ENCODE data around the gene FKBP5. TPM values are rescaled to one million over a fixed set of nuclear protein-coding genes. Genes with fewer than 3 reads are reported as not detected.

Gene FKBP5
- total and polyA plus RNA-seq, 2 donors (not counting 3 experiments of a cell fraction or from before 2014, with no cell fraction given), result 16.7 to 56.8 TPM

DNA sequence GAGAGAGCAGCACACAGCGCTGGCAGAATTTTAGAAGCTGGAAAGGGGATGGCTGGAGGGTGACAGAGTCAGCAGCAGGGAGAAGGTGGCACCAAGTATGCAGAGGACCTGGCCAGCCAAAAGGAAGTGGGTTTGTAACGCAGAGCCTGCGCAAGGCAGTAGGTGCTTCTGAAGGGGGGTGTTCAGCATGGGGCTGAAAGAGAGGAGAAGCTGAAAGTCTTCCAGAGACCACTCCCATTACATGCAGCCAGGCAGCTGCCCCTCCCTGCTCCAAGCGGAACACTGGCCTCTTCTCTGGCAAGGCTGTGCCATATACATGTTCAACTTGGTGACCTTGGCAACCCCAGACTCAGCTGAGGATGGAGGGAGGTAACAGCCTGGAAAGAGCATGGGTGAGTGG is 133.9 kb downstream of the FKBP5 start:
- BruUV-seq (replicated peaks), result no TSS peak
- POLR2A ChIA-PET, result no interaction called here

GRCh38 chr6:35553315-35553714 is 135.4 kb downstream of the FKBP5 start:
- H3K4me1 ChIP-seq (ENCODE audit: control insufficient read depth, extremely low read depth, insufficient read depth, low read length), result no peaks in the 10 kb centered on the region
- H3K9ac ChIP-seq (replicated peaks; ENCODE audit: extremely low read depth, insufficient read depth, low read length), result no peak overlapping the region
- intact Hi-C loops (cut with micrococcal nuclease) (no loop called here), dilution Hi-C loops (cut with MboI; ENCODE audit: extremely low pct_ligation_motif_present, low sequenced_read_pairs) (no loop called here)
- FAIRE-seq, result no peak
- POLR2A ChIA-PET, result no interaction called here
- H3K9me1 ChIP-seq (replicated peaks; ENCODE audit: control insufficient read depth, extremely low read depth, insufficient read depth, low read length), result no peaks in the 10 kb centered on the region
- no peak overlapping the region for H2AFZ ChIP-seq (ENCODE audit: low read depth, low read length)
- TF ChIP-seq POLR2A (IDR thresholded peaks at IDR 0.05; ENCODE audit: low read depth, low read length) (no peak), CTCF (IDR thresholded peaks at IDR 0.05; ENCODE audit: extremely low read depth in 1 of 2, insufficient read depth in 1 of 2, low read depth in 1 of 2, low read length in 2 of 2) (no peak), JUN (IDR thresholded peaks at IDR 0.05; ENCODE audit: borderline replicate concordance, insufficient read depth, insufficient read length, low read depth) (no peak), EZH2 (IDR thresholded peaks at IDR 0.05; ENCODE audit: borderline replicate concordance, low read depth, low read length, severe bottlenecking) (no peak), POLR2AphosphoS5 (IDR thresholded peaks at IDR 0.05; ENCODE audit: insufficient read depth, low read depth, low read length) (no peak), FOS (IDR thresholded peaks at IDR 0.05; ENCODE audit: borderline replicate concordance, insufficient read depth, low read length) (no peak), MYC (IDR thresholded peaks at IDR 0.05; ENCODE audit: low read depth, low read length) (no peak), GATA2 (IDR thresholded peaks at IDR 0.05; ENCODE audit: insufficient read depth, insufficient read length, low read depth, low read length) (no peak)
- TF ChIP-seq, protein P1, sequence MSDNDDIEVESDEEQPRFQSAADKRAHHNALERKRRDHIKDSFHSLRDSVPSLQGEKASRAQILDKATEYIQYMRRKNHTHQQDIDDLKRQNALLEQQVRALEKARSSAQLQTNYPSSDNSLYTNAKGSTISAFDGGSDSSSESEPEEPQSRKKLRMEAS (IDR thresholded peaks at IDR 0.05; ENCODE audit: insufficient read depth, insufficient read length), result no peak
- no peaks in the 10 kb centered on the region for H3K79me2 ChIP-seq (ENCODE audit: control insufficient read depth, insufficient read depth, low read length)
- peaks cover 0 to 2% of the 10 kb centered on the region in 2 experiments for H3K27me3 ChIP-seq (ENCODE audit: control insufficient read depth in 2 of 2, insufficient read depth in 2 of 2, low read length in 2 of 2)
- no peaks in the 10 kb centered on the region for H3K9me3 ChIP-seq (replicated peaks; ENCODE audit: control insufficient read depth, insufficient read depth, low read length)
- no peaks in the 10 kb centered on the region for H4K20me1 ChIP-seq (replicated peaks; ENCODE audit: control insufficient read depth, extremely low read depth, insufficient read depth, low read length)
- CTCF ChIA-PET, result interaction anchor here (1.3 to 5.4 kb wide), 7 partner anchors 8 to 30 kb away, joined by 3 to 85 read pairs (median 11); no protein-coding TSS in a partner anchor
- DNase-seq (ENCODE audit: low read depth, low spot score), result no peak
- H3K4me2 ChIP-seq (ENCODE audit: insufficient read depth, low read length), result no peak overlapping the region
- H3K27ac ChIP-seq (ENCODE audit: insufficient read depth, low read depth, low read length), result no peak overlapping the region
- no peaks in the 10 kb centered on the region for H3K36me3 ChIP-seq (ENCODE audit: control insufficient read depth in 2 of 2, extremely low read depth in 1 of 2, insufficient read depth in 2 of 2, low read length in 2 of 2)
- no TSS peak for BruUV-seq (replicated peaks)
- H3K4me3 ChIP-seq (replicated peaks in 1 of 3; ENCODE audit: insufficient read depth in 1 of 3, low read depth in 1 of 3, low read length in 3 of 3), result no peak overlapping the region

More for the DNA sequence above, 133.9 kb downstream of the FKBP5 start:
- Histone ChIP-seq H3K27me3 (ENCODE audit: control insufficient read depth in 2 of 2, insufficient read depth in 2 of 2, low read length in 2 of 2) (peaks cover 2% of the 10 kb centered on the region in 2 experiments), H3K4me3 (replicated peaks in 1 of 3; ENCODE audit: insufficient read depth in 1 of 3, low read depth in 1 of 3, low read length in 3 of 3) (no peak overlapping the region), H3K36me3 (ENCODE audit: control insufficient read depth in 2 of 2, extremely low read depth in 1 of 2, insufficient read depth in 2 of 2, low read length in 2 of 2) (no peaks in the 10 kb centered on the region), H3K4me1 (ENCODE audit: control insufficient read depth, extremely low read depth, insufficient read depth, low read length) (no peaks in the 10 kb centered on the region), H3K27ac (ENCODE audit: insufficient read depth, low read depth, low read length) (no peak overlapping the region), H2AFZ (ENCODE audit: low read depth, low read length) (no peak overlapping the region), H3K9me1 (replicated peaks; ENCODE audit: control insufficient read depth, extremely low read depth, insufficient read depth, low read length) (no peaks in the 10 kb centered on the region), H3K9me3 (replicated peaks; ENCODE audit: control insufficient read depth, insufficient read depth, low read length) (no peaks in the 10 kb centered on the region), H3K79me2 (ENCODE audit: control insufficient read depth, insufficient read depth, low read length) (no peaks in the 10 kb centered on the region), H3K9ac (replicated peaks; ENCODE audit: extremely low read depth, insufficient read depth, low read length) (no peak overlapping the region), H4K20me1 (replicated peaks; ENCODE audit: control insufficient read depth, extremely low read depth, insufficient read depth, low read length) (no peaks in the 10 kb centered on the region), H3K4me2 (ENCODE audit: insufficient read depth, low read length) (no peak overlapping the region)
- dilution Hi-C loops (cut with MboI; ENCODE audit: extremely low pct_ligation_motif_present, low sequenced_read_pairs), result no loop called here
- DNase-seq (ENCODE audit: low read depth, low spot score), result no peak
- FAIRE-seq, result no peak
- CTCF ChIA-PET, result interaction anchor here (1.2 to 5.4 kb wide), 4 partner anchors 13 to 183 kb away, joined by 3 to 85 read pairs (median 4); no protein-coding TSS in a partner anchor
- intact Hi-C loops (cut with micrococcal nuclease), result no loop called here
- no peak for TF ChIP-seq MYC (IDR thresholded peaks at IDR 0.05; ENCODE audit: low read depth, low read length)
